Measurements from ENCODE around the gene PDCD1LG2. TPM values are rescaled to one million over a fixed set of nuclear protein-coding genes. Genes with fewer than 3 reads are reported as not detected.
"Not testable (repeated sequence)": the region's sequence is repeated elsewhere in the genome, so short reads cannot be mapped to it uniquely, and the experiment has no call there.

PDCD1LG2 gene
- total and polyA plus RNA-seq, 3 donors from 2014 or later = 0.63 to 2.4 (median 0.81) TPM

- intact Hi-C loops (cut with DNase I; ENCODE audit: low total_unique reads) = no loop called here
- H3K27ac ChIP-seq = no peak overlapping the region
- H3K9me3 ChIP-seq = no peaks in the 10 kb centered on the region
- no peak overlapping the region for H3K4me3 ChIP-seq
- TF ChIP-seq POLR2A (IDR thresholded peaks at IDR 0.05) (no peak), CTCF (IDR thresholded peaks at IDR 0.05) (no peak)
- H3K27me3 ChIP-seq = no peaks in the 10 kb centered on the region
- no peaks in the 10 kb centered on the region for H3K4me1 ChIP-seq
- 76 to 77% methylated on average over 8 of the region's 8 CpGs for WGBS, 2 donors
- no peaks in the 10 kb centered on the region for H3K36me3 ChIP-seq (ENCODE audit: low read depth, missing control alignments)
- DNase-seq = peak; percentile 32
These were observed 16.4 kb upstream of the PDCD1LG2 start for GRCh38 chr9:5493679-5494511.

GRCh38 chr9:5494765-5495164 is 15.6 kb upstream of the PDCD1LG2 start:
- intact Hi-C loops (cut with DNase I; ENCODE audit: low total_unique reads); H3K9me3 ChIP-seq; DNase-seq; H3K4me1 ChIP-seq; H3K36me3 ChIP-seq (ENCODE audit: low read depth, missing control alignments); H3K4me3 ChIP-seq; H3K27me3 ChIP-seq; H3K27ac ChIP-seq: not testable (repeated sequence)
- WGBS, 2 donors = 78 to 85% methylated on average over 3 of the region's 3 CpGs

GRCh38 chr9:5499157-5499556 is 11.2 kb upstream of the PDCD1LG2 start:
- no peaks in the 10 kb centered on the region for H3K27me3 ChIP-seq
- H3K27ac ChIP-seq = no peak overlapping the region
- 97 to 98% methylated on average over 1 of the region's 1 CpG for WGBS, 2 donors
- H3K4me3 ChIP-seq = no peak overlapping the region
- no peak for TF ChIP-seq POLR2A (IDR thresholded peaks at IDR 0.05)
- peaks cover 18% of the 10 kb centered on the region for H3K4me1 ChIP-seq
- no peak for DNase-seq
- no peaks in the 10 kb centered on the region for H3K9me3 ChIP-seq
- intact Hi-C loops (cut with DNase I; ENCODE audit: low total_unique reads) = no loop called here
- H3K36me3 ChIP-seq (ENCODE audit: low read depth, missing control alignments) = no peaks in the 10 kb centered on the region

GRCh38 chr9:5499889-5500398 is 10.4 kb upstream of the PDCD1LG2 start:
- WGBS, 2 donors = 25 to 47% methylated on average over 4 of the region's 4 CpGs
- intact Hi-C loops (cut with DNase I; ENCODE audit: low total_unique reads) = no loop called here

GRCh38 chr9:5500441-5501235 is 9.7 kb upstream of the PDCD1LG2 start:
- Histone ChIP-seq H3K4me3 (no peak overlapping the region), H3K36me3 (ENCODE audit: low read depth, missing control alignments) (no peaks in the 10 kb centered on the region), H3K27me3 (no peaks in the 10 kb centered on the region), H3K4me1 (peaks cover 18% of the 10 kb centered on the region), H3K27ac (peak overlapping the region in 1 of 2 donors; percentile 69), H3K9me3 (no peaks in the 10 kb centered on the region)
- TF ChIP-seq CTCF (IDR thresholded peaks at IDR 0.05) (no peak), POLR2A (IDR thresholded peaks at IDR 0.05) (no peak)
- peak; percentile 89 for DNase-seq
- intact Hi-C loops (cut with DNase I; ENCODE audit: low total_unique reads) = no loop called here
- 37 to 57% methylated on average over 18 of the region's 18 CpGs for WGBS, 2 donors

More at GRCh38 chr9:5499889-5500398, 10.4 kb upstream of the PDCD1LG2 start:
- H3K27me3 ChIP-seq = no peaks in the 10 kb centered on the region
- H3K4me1 ChIP-seq = peaks cover 18% of the 10 kb centered on the region
- H3K4me3 ChIP-seq = no peak overlapping the region
- no peaks in the 10 kb centered on the region for H3K36me3 ChIP-seq (ENCODE audit: low read depth, missing control alignments)
- no peak for TF ChIP-seq POLR2A (IDR thresholded peaks at IDR 0.05)
- TF ChIP-seq CTCF (IDR thresholded peaks at IDR 0.05) = no peak
- H3K9me3 ChIP-seq = no peaks in the 10 kb centered on the region
- DNase-seq = peak; percentile 60
- peak overlapping the region; percentile 22 to 69 for H3K27ac ChIP-seq
